Left lobe of liver (tissue), 2 donors: ENCODE results near the gene CD300LF. TPM values are rescaled to one million over a fixed set of nuclear protein-coding genes. Genes with fewer than 3 reads are reported as not detected.

Experiments
- ATAC-seq: fragments of 200-7000 bp; cut with Tn5 transposase; one replicate; pipeline ENCODE4 v1.9.1; 2020; ENCODE audit warnings: mild to moderate bottlenecking, moderate library complexity
- DNase-seq: peaks from one replicate; pipeline ENCODE4 v3.0.0-alpha.2; 2020; ENCODE audit warnings: low spot score
- total RNA-seq: library from RNA; stranded (reverse); gene quantifications from one replicate; pipeline ENCODE4 v1.2.1, GENCODE V29; 2021
- donor health status: DM: no; HTN: no; CAD: no; lungs with moderate emphysema.
- donor health status: DM: no; HTN: yes; CAD: no.

Gene CD300LF
- total RNA-seq, 1 donor from 2014 or later: not detected

DNA sequence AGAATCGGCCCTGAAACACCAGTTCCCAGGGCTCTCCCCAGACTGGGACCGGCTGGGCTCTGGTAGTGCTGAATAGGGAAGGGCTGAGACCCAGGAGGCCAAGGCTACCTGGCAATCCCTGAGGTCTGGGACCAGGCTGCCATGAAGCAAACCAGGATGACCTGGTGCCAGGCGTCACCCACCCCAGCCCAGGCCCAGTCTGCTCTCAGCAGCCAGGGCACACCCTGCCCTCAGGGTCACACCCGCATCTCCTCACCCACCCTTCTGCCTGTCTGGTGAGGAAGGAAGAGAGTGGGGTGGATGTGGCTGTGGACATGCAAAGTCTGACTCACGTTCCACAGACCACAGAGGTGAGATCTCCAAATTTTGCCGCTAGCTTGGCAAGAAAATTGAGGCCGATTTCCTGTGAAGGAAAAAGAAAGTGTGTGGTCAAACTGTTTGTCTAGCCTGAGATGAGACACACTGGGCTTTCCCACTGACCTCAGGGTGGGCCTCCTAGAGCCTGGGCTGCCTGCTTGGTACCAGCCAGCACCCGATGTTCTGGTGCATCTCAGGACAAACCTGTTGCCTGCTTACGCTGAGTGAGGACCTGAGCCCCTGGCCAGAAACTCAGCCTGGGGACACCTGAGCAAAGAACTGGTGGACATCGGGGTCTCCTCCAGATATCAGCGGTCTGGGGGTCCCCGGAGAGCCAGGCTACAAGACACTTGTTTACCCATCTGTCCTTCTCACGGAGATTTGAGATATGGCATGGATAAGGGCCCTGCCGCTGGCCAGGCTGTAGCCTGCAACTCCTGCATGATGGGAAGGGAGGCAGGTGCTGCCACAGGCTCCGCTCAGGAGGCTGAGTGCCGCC is 18.0 kb upstream of the CD300LF start:
- no peak for DNase-seq
- ATAC-seq: no peak

DNA sequence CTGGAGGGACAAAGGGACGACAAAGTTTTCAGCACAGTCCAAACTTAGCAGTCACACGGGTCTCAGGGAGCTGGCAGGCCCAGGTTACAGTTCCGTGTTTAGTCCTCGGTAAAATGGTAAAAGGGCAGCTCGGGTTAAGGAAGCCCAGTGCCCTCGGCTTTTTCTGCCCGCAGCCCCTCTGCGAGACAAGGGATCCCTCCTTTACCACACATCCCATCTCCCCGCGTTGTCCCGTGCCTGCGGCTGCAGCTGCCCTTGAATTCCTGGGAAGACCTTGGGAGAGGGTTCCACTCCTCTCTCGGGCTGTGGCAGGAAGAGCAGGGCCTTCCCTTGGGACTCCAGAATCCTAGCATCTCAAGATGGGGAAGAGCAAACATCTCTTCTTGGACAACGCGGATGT is 17.1 kb upstream of the CD300LF start:
- DNase-seq (no peak), ATAC-seq (no peak)

DNA sequence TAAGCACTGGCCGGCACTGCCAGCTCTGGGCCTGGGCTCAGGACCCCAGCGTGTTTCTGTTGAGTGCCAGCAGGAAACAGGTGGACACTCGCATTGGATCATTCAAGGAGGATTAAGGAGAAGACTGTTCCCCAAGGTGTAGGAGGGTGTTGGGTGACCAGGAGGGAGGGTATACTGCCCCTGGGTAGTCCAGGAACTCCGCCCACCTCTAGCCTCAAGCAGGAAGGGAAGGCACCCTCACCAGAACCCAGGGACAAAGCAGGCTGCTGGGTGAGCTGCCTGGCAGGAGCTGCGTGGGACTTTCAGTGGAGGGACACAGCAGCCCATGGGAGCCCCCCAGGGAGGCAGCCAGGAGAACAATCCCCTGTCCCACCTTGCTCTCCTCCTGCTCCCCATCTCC is 16.6 kb upstream of the CD300LF start:
- ATAC-seq: no peak
- no peak for DNase-seq

DNA sequence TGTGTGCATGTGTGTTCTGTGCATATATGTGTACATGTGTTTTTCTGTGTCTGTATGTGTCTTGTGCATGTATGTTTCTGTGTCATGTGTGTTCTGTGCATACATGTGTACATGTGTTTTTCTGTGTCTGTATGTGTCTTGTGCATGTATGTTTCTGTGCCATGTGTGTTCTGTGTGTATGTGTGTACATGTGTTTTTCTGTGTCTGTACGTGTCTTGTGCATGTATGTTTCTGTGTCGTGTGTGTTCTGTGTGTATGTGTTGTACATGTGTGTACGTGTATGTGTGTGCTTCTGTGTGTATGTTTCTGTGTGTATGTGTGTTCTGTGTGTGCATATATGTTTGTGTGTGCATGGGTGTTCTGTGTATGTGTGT is 16.0 kb upstream of the CD300LF start:
- ATAC-seq (no peak), DNase-seq (no peak)

DNA sequence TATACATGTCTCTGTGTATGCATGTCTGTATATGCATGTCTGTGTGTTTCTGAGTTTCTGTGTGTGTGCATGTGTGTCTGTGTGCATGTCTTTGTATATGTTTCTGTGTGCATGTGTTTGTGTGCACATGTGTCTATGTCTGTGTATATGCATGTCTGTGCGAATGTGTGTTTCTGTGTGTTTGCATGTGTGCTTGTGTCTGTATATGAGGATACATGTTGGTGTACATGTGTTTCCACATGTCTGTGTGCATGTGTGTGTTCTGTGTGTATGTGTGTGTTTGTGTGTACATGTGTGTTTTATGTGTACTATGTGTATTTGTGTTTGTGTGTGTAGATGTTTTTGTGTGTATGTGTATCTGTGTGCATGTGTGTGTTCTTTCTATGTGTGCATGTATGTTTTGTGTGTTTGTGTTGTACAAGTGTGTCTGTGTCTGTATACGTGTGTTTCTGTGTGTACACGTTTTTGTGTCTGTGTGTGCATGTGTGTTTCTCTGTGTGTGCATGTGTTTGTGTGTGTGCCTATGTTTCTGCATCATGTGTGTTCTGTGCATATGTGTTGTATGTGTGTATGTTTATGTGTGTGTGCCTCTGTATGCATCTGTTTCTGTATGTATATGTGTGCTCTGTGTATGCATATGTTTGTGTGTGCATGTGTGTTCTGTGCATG is 15.4 kb upstream of the CD300LF start:
- DNase-seq (no peak), ATAC-seq (no peak)

DNA sequence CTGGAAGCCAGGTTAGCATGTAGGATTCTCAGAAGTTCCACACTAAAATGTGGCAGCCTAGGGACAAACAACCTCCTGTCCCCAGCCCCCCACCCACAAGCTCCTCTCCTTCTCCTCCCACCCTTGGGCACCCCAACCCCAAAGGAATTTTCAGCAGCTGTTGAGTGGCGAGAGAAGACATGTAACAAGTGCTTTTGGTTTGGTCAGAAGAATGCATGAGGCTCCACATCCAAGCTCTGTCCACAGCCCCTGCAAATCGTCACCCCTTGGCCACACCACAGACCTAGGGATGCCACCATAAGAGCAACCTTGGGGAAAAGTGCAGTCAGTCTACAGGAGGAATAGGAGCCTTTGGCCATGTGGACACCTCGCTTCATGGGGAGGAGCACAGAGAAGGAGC is 12.4 kb upstream of the CD300LF start:
- ATAC-seq (no peak), DNase-seq (no peak)

DNA sequence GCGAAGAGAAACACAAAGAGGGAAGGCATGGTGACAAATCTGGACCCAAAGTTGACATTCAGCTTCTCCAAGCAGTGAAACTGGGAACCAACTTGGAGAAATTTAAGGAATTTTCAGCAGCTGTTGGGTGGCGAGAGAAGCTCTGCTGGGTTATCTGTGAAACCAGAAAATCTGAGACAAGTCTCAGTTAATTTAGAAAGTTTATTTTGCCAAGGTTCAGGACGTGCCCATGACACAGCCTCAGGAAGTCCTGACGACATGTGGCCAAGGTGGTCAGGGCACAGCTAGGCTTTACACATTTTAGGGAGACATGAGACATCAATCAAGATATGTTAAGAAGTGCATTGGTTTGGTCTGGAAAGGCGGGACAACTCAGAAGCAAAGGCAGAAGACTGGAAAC is 11.2 kb upstream of the CD300LF start:
- DNase-seq (no peak), ATAC-seq (no peak)

DNA sequence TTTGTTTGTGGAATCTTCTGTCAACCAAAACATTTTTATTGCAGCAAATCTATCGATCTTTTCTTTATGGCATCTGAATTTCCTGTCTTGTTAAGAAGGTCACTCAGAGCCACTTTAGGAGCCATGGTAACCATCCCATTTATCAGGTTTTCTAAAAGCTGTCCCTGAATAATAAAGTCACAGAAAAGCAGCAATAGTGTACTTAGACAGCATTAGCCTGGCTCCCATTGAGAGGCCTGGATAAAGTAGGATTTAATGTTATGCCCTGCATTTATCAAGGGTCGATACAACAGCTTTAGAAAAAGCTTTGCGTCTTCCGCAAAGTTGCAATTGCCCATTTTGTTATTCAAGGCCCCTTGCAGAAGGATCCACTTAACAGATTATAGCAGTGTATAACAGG is 10.1 kb upstream of the CD300LF start:
- ATAC-seq: no peak
- no peak for DNase-seq

DNA sequence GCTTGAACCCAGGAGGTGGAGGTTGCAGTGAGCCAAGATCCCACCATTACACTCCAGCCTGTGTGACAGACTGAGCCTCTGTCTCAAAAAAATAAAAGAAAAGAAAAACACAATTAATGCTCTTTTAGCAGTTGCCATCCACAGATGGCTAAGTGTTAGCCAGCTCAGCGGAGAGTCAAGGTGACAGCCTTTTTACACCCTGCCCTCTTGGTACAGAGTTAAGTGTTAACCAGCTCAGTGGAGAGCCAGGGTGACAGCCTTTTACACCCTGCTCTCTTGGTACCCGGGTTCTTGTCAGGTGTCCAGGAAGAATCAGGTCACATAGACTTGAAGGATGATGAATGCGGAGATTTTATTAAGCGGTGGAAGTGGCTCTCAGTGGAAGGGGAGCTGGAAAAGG is 7.8 kb upstream of the CD300LF start:
- DNase-seq (no peak), ATAC-seq (no peak)

DNA sequence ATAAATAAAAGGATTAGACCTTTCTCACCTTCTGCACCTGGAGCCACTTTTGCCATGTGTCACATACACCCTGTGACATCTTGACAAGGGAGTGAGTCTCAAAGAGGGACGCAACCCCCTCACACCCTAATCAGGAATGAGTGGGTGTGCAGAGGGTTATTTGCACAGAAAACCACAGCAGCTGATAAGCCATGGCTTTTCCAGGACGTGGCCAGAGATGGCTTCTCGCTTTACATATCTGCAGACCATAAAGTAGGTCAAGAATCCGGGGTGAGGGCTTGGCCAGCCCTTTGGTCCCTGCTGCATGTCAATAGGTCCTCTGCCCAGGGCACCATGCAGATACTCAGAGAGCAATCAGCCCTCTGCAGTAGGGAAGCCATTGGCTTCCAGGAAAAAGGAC is 2.4 kb upstream of the CD300LF start:
- no peak for ATAC-seq
- no peak for DNase-seq

DNA sequence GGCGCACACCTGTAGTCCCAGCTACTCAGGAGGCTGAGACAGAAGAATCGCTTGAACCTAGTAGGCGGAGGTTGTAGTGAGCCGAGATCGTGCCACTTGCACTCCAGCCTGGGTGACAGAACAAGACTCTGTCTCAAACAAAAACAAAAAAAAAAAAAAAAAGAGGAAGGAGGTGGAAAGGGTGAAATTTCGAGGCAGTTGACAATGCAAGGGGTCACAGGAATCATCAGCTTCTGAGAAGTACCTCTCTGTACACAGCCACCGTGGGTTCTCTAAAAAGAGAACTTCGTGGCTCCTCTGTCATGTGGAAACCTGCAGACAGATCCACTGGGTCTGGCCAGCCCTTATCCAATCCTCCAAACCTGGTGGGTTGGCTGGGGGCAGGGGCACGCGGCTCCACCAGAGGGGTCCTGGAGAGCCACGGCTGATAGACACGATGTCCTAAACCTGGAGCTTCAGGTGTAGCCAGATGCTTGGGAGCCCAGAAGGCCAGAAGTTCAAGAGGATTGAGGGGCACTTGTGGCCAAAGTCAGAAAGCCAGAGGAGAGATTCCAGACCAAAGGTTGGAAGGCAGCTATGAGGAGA is 540 bp upstream of the CD300LF start:
- ATAC-seq: no peak
- no peak for DNase-seq

DNA sequence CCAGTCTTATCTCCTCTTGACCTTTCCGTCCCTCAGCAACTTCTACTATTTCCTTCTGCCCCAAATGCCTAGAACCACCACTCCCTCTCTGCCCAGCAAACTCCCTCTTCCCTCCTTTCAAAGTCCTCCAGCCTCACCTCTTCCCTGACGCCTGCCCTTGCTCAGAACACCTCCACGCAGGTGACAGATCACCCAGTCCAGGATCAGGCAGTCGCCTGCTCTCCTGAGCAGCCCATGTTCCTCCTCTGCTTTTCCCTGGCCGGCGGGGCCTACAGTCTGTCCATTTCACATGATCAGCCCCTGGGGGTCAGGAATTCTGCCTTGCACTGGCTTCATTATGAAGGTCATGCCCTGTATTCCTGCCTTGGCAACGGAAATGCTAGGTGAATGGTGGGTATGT is 422 bp downstream of the CD300LF start:
- DNase-seq: no peak
- no peak for ATAC-seq

DNA sequence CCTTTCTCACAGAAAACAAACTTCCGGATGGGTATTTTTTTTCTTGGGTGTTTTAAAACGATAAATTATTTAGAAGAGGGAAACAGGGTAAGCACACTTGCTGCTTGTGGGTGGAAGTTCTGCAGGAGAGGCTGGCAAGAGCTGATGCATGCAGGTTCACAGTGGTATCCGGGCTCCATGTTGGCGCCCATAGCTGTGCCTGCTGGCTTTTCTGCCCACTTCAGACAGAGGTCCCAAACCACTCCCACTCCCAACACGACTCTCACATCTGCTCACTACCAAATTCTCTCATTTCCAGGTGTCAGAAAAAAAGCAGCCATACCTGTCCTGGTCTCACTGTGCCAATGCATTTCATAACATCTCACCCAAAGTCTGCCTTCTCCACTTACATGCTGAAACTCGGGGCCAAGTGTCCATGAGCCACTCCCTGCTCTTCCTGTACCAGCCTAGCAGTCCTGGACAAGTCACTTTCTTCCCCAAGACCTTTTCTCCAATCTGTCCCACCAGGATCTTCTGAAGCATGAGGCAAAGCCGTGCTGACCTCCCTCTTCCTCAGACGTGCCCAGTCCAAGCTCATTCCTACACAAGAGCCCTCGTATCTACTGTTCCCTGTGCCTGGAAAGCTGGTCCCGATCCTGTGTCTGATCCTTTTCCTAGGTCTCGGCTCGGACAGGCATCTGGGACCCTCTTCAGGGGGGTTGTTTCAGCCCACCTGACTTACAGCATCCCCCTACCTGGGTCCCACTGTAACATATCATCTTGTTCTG is 1.5 kb downstream of the CD300LF start:
- no peak for ATAC-seq
- DNase-seq: no peak

DNA sequence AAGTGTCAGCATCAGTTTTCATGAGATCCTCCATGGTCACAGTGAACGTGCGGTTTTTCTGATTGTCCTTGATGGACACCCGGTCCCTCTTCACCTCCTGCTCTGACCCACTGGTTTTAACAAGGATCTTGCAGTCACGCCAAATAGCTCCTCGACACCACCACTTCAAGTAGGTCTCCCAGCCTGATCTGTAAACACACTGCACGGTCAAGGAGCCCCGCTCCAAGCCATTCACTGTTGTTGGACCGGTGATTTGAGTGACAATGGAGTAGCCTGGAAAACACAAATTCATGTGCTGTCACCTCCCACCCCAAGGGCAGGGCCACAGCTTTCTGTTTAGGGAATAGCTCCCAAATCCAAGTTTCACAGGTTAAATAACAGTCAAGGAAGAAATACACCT is 8.2 kb downstream of the CD300LF start:
- ATAC-seq (no peak), DNase-seq (no peak)

DNA sequence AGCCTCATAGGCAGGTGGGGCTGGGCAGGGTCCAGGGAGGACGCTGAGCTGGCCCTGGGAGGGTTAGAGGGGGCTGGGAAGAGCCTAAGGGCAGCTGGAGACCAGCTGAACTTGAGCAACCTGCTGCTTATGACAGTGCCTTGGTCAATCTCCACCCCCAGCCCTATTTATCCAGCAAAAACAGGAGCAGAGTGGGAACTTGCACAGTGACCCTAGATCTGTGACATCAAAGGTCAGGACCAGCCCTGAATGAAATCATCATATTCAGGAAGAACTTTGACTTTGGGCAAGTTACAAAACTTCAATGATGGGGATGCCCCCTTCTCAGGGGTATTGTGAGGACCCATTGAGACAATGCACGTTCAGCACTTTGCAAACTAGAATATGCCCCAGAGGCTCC is 9.4 kb downstream of the CD300LF start:
- ATAC-seq (no peak), DNase-seq (no peak)

DNA sequence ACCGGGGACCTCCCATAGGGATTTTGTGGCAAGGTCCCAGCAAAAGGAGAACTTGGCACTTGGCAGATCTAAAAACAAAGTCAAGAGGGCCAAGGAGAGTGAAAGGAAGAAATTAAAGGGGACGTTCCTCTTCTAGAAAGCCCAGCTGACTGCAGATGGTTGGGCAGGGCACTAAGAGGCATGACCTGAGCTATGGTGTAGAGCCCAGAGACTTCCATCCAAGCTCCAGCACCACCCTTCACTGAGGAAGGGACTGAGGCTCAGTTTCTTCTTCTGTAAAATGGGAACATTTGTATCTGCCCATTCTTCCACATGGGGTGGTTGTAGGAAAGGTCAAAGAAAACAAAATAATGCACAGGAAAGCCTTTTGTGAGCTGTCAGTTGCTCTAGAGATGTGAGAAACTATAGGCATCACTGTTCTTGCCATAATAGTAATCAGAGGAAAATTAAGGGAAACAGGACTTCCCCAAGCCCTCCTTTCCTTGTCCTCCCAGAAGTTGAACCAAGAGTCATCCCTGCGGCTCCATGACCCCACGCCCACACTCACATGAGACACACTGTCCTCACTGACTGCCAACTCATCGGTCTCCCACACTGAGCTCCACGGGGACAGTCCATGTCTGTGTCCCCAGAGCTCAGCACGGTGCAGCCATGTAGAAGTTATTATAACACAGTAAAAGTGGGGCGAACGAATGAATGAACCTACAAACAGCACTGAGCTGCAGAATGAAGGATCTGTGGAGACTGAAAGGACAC is 10.4 kb downstream of the CD300LF start:
- ATAC-seq: no peak

DNA sequence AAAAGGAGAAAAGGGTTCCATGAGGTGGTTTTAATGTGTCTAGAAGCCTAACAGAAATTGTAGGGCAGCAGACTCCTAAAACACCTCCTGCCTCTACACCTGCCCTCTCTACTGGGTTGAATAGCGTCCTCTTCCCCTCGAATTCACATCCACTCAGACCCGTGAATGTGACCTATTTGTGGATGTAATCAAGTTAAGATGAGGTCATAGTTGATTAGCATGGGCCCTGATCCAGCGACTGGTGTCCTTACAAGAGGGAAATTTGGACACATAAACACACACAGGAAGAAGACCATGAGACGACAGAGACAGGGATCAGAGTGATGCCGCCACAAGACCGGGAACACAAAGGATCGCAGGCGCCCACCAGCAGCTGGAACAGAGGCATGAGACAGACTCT is 13.5 kb downstream of the CD300LF start:
- ATAC-seq (no peak), DNase-seq (no peak)

More for the DNA sequence above, 10.4 kb downstream of the CD300LF start:
- no peak for DNase-seq

DNA sequence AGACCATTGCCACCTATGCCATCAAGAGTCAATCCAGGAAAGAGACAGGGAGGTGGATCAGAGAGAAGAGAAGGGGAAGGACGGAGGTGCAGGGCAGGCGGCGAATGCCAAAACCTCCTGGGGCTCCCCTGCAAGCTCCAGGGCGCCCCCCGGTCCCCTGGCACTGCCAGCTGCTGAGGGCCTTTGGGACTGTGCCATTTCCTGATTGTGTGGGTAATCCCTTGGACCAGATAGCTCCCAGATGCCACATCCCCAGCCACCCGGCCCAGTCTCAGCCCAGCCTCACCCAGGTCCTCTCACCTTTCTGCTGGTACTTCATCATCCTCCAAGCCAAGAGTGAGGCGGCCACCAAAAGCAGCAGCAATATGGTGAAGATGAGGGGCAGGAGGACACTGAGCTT is 14.7 kb downstream of the CD300LF start:
- no peak for DNase-seq
- ATAC-seq: no peak

DNA sequence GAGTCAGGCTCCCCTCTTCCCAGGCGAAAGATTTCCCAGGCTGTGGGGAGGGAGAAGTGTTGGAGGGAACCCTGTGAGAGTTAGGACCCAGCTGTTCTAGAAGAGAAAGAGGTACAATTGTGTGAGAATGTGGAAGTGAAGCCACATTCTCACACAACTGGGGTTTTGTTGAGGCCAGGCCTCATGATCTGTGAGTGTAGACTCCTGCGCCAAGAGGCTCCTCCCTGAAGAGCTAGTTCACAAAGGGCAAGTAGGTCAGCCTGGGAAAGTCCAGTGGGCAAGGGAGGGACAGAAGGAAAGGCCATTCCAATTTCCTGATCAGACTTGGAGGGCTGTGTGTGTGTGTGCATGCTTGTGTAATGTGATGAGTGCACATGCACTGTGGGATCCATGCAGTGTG is 15.2 kb downstream of the CD300LF start:
- ATAC-seq (peak; percentile 22), DNase-seq (no peak)

DNA sequence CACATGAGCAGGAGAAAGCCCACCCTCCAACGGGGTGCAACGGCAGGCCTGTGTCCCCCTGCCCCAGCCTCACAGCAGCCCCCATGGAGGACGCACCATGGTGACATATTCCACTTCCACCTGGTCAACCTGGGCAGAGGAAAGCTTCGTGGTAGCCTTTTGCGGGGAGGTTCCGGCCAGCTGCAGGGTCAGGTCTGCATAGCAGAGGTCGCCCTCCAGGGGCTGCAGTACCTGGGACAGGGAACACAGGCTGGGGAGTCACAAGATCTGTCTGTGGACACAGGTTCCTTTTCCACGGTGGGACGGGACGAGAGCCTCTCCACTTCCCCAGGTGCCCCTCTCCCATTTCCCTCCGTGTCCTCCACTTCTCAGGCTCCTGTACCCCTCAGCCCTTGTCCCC is 17.1 kb downstream of the CD300LF start:
- DNase-seq (no peak), ATAC-seq (no peak)

DNA sequence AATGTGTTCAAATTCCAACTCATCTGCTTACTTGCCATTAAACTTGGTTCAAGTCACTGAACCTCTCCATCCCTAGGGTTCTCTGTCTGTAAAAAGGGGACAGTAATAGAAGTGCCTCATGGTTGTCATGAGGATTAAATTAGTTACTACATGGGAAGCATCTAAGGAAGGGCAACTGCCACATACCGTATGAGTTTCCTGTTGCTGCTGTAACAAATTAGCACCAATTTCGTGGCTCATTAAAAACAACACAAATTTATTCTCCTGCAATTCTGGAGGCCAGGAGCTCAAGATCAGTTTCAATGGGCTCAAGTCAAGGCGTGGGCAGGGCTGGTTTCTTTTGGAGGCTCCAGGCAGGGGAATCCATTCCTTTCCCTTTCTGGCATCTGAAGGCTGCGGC is 18.6 kb downstream of the CD300LF start:
- ATAC-seq (no peak), DNase-seq (no peak)
